K562 (cell line): Measurements from ENCODE around the gene TMEM38B. TPM values are rescaled to one million over a fixed set of nuclear protein-coding genes. Genes with fewer than 3 reads are reported as not detected.

Experiments used
- CCAR2 ChIP-seq: fragments of 200-400 bp; formaldehyde crosslinking; IDR thresholded peaks from 2 replicates; pipeline ENCODE4 v1.6.1; 2017; ENCODE audit warnings: mild to moderate bottlenecking, low read depth, low read length
- DDX20 ChIP-seq: fragments of 450-650 bp; IDR thresholded peaks from 2 replicates; pipeline ENCODE4 v1.6.1; 2016; ENCODE audit warnings: missing genetic modification characterization, low read depth, mild to moderate bottlenecking, missing compliant biosample characterization, moderate library complexity
- HMGN3 ChIP-seq: IDR thresholded peaks from 2 replicates; pipeline ENCODE4 v1.6.1; 2011; ENCODE audit warnings: borderline replicate concordance, low read depth, mild to moderate bottlenecking, mixed read lengths, low read length; ENCODE audit not compliant: insufficient read length; ENCODE audit errors: extremely low read depth
- JUND ChIP-seq, 2 experiments: IDR thresholded peaks; 2 replicates in 1 of 2; 3 replicates in 1 of 2; pipeline ENCODE4 v1.6.1; 2011; ENCODE audit warnings: borderline replicate concordance in 2 of 2, low read depth in 2 of 2, low read length in 2 of 2, improper control_type of control experiment in 1 of 2, missing biosample characterization in 1 of 2, missing genetic modification characterization in 1 of 2, missing genetic modification reagents in 1 of 2
- POLR2A ChIP-seq: fragments of 450-650 bp; conservative IDR thresholded peaks from 2 replicates; pipeline ENCODE4 v1.6.1; 2016
- PRPF4 ChIP-seq: fragments of 200-400 bp; formaldehyde crosslinking; IDR thresholded peaks from one replicate; pipeline ENCODE4 v1.6.1; 2017; ENCODE audit warnings: low read length, low read depth, mild to moderate bottlenecking; ENCODE audit not compliant: insufficient read depth, poor library complexity, severe bottlenecking
- PYGO2 ChIP-seq: fragments of 450-650 bp; IDR thresholded peaks from 2 replicates; pipeline ENCODE4 v1.6.1; 2016; ENCODE audit warnings: mild to moderate bottlenecking, missing genetic modification characterization, moderate library complexity, missing compliant biosample characterization
- RBM14 ChIP-seq: fragments of 200-400 bp; formaldehyde crosslinking; IDR thresholded peaks from 2 replicates; pipeline ENCODE4 v1.6.1; 2018; ENCODE audit warnings: low read depth, mild to moderate bottlenecking, low read length, moderate library complexity, borderline replicate concordance; ENCODE audit not compliant: insufficient read depth
- RBM15 ChIP-seq: fragments of 200-400 bp; formaldehyde crosslinking; IDR thresholded peaks from 2 replicates; pipeline ENCODE4 v1.6.1; 2018; ENCODE audit warnings: mild to moderate bottlenecking, low read length, moderate library complexity; ENCODE audit not compliant: insufficient read depth
- RCOR1 ChIP-seq, 2 experiments: IDR thresholded peaks; 2 replicates each; pipeline ENCODE4 v1.6.1; 2012; ENCODE audit warnings: low read depth in 2 of 2, low read length in 2 of 2, borderline replicate concordance in 1 of 2, improper control_type of control experiment in 1 of 2
- SMARCC2 ChIP-seq: fragments of 450-650 bp; IDR thresholded peaks from 2 replicates; pipeline ENCODE4 v1.6.1; 2017; ENCODE audit warnings: antibody characterized with exemption, moderate library complexity, mild to moderate bottlenecking, low read depth
- SREBF2 ChIP-seq: sonication (generic); formaldehyde crosslinking; IDR thresholded peaks from 2 replicates; pipeline ENCODE4 v1.4.0; 2020; ENCODE audit warnings: mild to moderate bottlenecking, missing genetic modification reagents
- ZBTB7A ChIP-seq: IDR thresholded peaks from 2 replicates; pipeline ENCODE4 v1.6.1; 2011; ENCODE audit warnings: low read depth, mild to moderate bottlenecking, low read length, moderate library complexity, borderline replicate concordance; ENCODE audit not compliant: control insufficient read depth
- ZNF274 ChIP-seq: IDR thresholded peaks from 2 replicates; pipeline ENCODE4 v1.6.1; 2011; ENCODE audit warnings: low read depth, mild to moderate bottlenecking, low read length, moderate library complexity, borderline replicate concordance
- ZNF507 ChIP-seq: conservative IDR thresholded peaks from 2 replicates; pipeline ENCODE4 v1.6.1; 2017; ENCODE audit warnings: missing genetic modification characterization, missing compliant biosample characterization
- ZNF583 ChIP-seq: fragments of 250-450 bp; sonication (Bioruptor Pico); IDR thresholded peaks from 2 replicates; pipeline ENCODE4 v1.4.0; 2020
- ZNF668 ChIP-seq: fragments of 250-450 bp; sonication (Bioruptor Pico); IDR thresholded peaks from 2 replicates; pipeline ENCODE4 v1.8.0; 2022; ENCODE audit warnings: mild to moderate bottlenecking, inconsistent platforms
- polyA plus RNA-seq, 8 experiments: library from polyadenylated mRNA; depleted of rRNA in 4 of 8; stranded (reverse) in 5 of 8; unstranded in 3 of 8; fragments of >200 nt; fragmentation: Nextera tagmentation in 2 of 8; fragmentation: Illumina TruSeq in 1 of 8; extraction: Ambion mirVana in 2 of 8; extraction: Trizol in 1 of 8; gene quantifications; 2 replicates each; pipeline versions ENCODE4 v1.2.1 to v1.2.3, GENCODE V29; 2011 to 2014; ENCODE audit warnings: inconsistent platforms in 1 of 8, missing spikeins in 1 of 8
- total RNA-seq, 7 experiments: library from RNA; depleted of rRNA in 6 of 7; stranded (reverse); fragments of >200 nt in 6 of 7; fragmentation: Illumina TruSeq in 2 of 7; extraction: Trizol in 2 of 7; gene quantifications; 2 replicates each; pipeline versions ENCODE4 v1.2.1 to v1.2.3, GENCODE V29; 2011 to 2021; ENCODE audit warnings: low replicate concordance in 1 of 7
- TF ChIP-seq, protein P1 (sequence below): sonication (generic); formaldehyde crosslinking; IDR thresholded peaks from 2 replicates; pipeline ENCODE4 v1.8.1; 2023; ENCODE audit warnings: mild to moderate bottlenecking, missing genetic modification reagents
- TF ChIP-seq, protein P2 (sequence below): fragments of 200-800 bp; sonication (Bioruptor generic); IDR thresholded peaks from 2 replicates; pipeline ENCODE4 v1.6.1; 2017; ENCODE audit warnings: missing genetic modification characterization, missing compliant biosample characterization
- TF ChIP-seq, protein P3 (sequence below): fragments of 450-650 bp; IDR thresholded peaks from 2 replicates; pipeline ENCODE4 v1.6.1; 2016; ENCODE audit warnings: low read depth, mild to moderate bottlenecking, moderate library complexity

Gene TMEM38B
- total and polyA plus RNA-seq, 9 of the 15 experiments (the other 6 are each of a cell fraction or from before 2014, with no cell fraction given): 26.0 to 57.5 (median 38.5) TPM

DNA sequence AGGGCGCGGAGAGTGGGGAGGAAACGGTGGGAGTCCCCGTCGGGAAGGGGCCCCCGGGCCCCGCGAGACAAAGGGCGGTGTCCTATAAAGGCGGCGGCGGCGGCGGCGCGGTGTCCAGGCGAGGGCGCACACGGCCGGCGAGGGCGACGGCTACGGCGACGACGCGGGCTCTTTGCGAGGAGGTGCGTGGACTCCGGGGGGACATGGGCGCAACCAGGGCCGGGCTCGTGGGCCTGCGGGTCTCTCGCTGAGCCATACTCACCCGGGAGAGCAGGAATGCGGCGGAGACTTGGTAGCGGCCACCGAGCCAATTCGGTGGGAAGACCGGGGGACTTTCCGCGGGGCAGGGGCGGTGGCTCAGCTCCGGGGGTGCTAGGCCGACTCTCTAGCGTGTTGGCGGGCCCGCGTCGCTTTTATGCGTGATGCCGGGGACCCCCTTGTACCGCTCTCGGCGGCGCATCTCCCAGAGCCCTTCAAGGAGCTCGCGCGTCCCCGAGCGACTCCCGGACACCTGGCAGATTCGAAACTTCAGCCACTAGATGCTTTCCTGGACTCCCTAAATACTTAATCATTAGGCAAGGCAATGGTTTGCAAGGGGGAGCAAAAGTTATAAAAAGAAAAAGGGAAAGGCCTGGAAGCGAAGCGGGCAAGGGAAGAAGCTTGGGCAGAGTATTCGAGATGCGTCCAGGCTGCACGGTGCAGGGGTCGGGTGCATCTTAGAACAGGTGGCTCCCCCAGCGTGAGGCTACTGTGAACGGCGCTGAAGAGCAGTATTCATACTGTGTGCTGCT is 38.0 kb upstream of the TMEM38B start (continued):
- no peak for TF ChIP-seq PRPF4
- TF ChIP-seq ZNF668 (CRISPR knock-in tag): no peak
- no peak for TF ChIP-seq CCAR2
- TF ChIP-seq ZNF274: no peak
- TF ChIP-seq, protein P1, sequence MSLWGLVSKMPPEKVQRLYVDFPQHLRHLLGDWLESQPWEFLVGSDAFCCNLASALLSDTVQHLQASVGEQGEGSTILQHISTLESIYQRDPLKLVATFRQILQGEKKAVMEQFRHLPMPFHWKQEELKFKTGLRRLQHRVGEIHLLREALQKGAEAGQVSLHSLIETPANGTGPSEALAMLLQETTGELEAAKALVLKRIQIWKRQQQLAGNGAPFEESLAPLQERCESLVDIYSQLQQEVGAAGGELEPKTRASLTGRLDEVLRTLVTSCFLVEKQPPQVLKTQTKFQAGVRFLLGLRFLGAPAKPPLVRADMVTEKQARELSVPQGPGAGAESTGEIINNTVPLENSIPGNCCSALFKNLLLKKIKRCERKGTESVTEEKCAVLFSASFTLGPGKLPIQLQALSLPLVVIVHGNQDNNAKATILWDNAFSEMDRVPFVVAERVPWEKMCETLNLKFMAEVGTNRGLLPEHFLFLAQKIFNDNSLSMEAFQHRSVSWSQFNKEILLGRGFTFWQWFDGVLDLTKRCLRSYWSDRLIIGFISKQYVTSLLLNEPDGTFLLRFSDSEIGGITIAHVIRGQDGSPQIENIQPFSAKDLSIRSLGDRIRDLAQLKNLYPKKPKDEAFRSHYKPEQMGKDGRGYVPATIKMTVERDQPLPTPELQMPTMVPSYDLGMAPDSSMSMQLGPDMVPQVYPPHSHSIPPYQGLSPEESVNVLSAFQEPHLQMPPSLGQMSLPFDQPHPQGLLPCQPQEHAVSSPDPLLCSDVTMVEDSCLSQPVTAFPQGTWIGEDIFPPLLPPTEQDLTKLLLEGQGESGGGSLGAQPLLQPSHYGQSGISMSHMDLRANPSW (CRISPR knock-in tag): 0 out of 2 replicates have a peak, but pooled peaks have one; percentile 55
- TF ChIP-seq ZNF507: no peak
- TF ChIP-seq RCOR1 (IDR thresholded peaks at IDR 0.05; ENCODE audit: borderline replicate concordance in 1 of 2, low read depth in 2 of 2, low read length in 2 of 2): no peak
- no peak for TF ChIP-seq JUND (IDR thresholded peaks at IDR 0.05; ENCODE audit: borderline replicate concordance, low read depth, low read length)
- no peak for TF ChIP-seq JUND (tag; IDR thresholded peaks at IDR 0.05; ENCODE audit: borderline replicate concordance, low read depth, low read length)
- TF ChIP-seq PYGO2 (tag): no peak
- TF ChIP-seq ZBTB7A: peak; percentile 86
- TF ChIP-seq RBM15: no peak
- peak; percentile 25; the same call in 1 of the 2 replicates for TF ChIP-seq POLR2A
- no peak for TF ChIP-seq ZNF583 (CRISPR knock-in tag)
- no peak for TF ChIP-seq HMGN3
- no peak for TF ChIP-seq SMARCC2
- no peak for TF ChIP-seq DDX20 (tag)
- TF ChIP-seq SREBF2: no peak
- TF ChIP-seq, protein P2, sequence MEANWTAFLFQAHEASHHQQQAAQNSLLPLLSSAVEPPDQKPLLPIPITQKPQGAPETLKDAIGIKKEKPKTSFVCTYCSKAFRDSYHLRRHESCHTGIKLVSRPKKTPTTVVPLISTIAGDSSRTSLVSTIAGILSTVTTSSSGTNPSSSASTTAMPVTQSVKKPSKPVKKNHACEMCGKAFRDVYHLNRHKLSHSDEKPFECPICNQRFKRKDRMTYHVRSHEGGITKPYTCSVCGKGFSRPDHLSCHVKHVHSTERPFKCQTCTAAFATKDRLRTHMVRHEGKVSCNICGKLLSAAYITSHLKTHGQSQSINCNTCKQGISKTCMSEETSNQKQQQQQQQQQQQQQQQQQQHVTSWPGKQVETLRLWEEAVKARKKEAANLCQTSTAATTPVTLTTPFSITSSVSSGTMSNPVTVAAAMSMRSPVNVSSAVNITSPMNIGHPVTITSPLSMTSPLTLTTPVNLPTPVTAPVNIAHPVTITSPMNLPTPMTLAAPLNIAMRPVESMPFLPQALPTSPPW (CRISPR knock-in tag): no peak; the same call in 1 of the 2 replicates
- TF ChIP-seq, protein P3, sequence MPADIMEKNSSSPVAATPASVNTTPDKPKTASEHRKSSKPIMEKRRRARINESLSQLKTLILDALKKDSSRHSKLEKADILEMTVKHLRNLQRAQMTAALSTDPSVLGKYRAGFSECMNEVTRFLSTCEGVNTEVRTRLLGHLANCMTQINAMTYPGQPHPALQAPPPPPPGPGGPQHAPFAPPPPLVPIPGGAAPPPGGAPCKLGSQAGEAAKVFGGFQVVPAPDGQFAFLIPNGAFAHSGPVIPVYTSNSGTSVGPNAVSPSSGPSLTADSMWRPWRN: no peak
- TF ChIP-seq RBM14: 0 out of 2 replicates have a peak, but pooled peaks have one; percentile 54
